Measurements from ENCODE around the gene CIAO2B. TPM values are rescaled to one million over a fixed set of nuclear protein-coding genes. Genes with fewer than 3 reads are reported as not detected.
"Not testable (repeated sequence)": the region's sequence is repeated elsewhere in the genome, so short reads cannot be mapped to it uniquely, and the experiment has no call there.

The CIAO2B gene
- total and polyA plus RNA-seq, 7 donors, result 71.7 to 219 (median 121) TPM

- no peaks in the 10 kb centered on the region for H3K36me3 ChIP-seq
- H3K9me3 ChIP-seq, result no peaks in the 10 kb centered on the region
- no peaks in the 10 kb centered on the region for H3K4me1 ChIP-seq
- intact Hi-C loops (cut with DNase I), result no loop called here
- H3K27ac ChIP-seq, result no peak within 1 kb of the TSS
- no peak for DNase-seq
- WGBS, 2 donors, result 14 to 62% methylated on average over 16 of the region's 16 CpGs
- H3K4me3 ChIP-seq, result no peak within 1 kb of the TSS
- no peak for TF ChIP-seq POLR2AphosphoS5 (IDR thresholded peaks at IDR 0.05)
- TF ChIP-seq EP300 (IDR thresholded peaks at IDR 0.05), result no peak
- peak in 2 of 4 experiments; percentile 44 to 45 for TF ChIP-seq CTCF (IDR thresholded peaks at IDR 0.05)
- no peaks in the 10 kb centered on the region for H3K27me3 ChIP-seq
Observed at GRCh38 chr16:66961065-66961744, 27.0 kb upstream of the CIAO2B start, which contains the start of gene CES3. Gene CES3 (plus strand): TSS chr16:66961266. CDS start chr16:66961308, 42 bp downstream.

- intact Hi-C loops (cut with DNase I), result no loop called here
- no peak overlapping the region for H3K27ac ChIP-seq
- no peak overlapping the region for H3K4me3 ChIP-seq
- H3K9me3 ChIP-seq, result no peaks in the 10 kb centered on the region
- H3K36me3 ChIP-seq, result no peaks in the 10 kb centered on the region
- no peak for DNase-seq
- H3K27me3 ChIP-seq, result no peaks in the 10 kb centered on the region
- no peaks in the 10 kb centered on the region for H3K4me1 ChIP-seq
- WGBS, 2 donors, result 90 to 91% methylated on average over 1 of the region's 1 CpG
- TF ChIP-seq EP300 (IDR thresholded peaks at IDR 0.05), result no peak
- TF ChIP-seq POLR2AphosphoS5 (IDR thresholded peaks at IDR 0.05), result no peak
- no peak for TF ChIP-seq POLR2A (IDR thresholded peaks at IDR 0.05)
- no peak for TF ChIP-seq CTCF (IDR thresholded peaks at IDR 0.05)
Observed at GRCh38 chr16:66960270-66960669, 26.1 kb upstream of the CIAO2B start.

- intact Hi-C loops (cut with DNase I), result no loop called here
- TF ChIP-seq POLR2AphosphoS5 (IDR thresholded peaks at IDR 0.05), result no peak
- Histone ChIP-seq H3K4me1 (no peaks in the 10 kb centered on the region), H3K4me3 (no peak overlapping the region), H3K9me3 (no peaks in the 10 kb centered on the region), H3K27me3 (no peaks in the 10 kb centered on the region), H3K27ac (no peak overlapping the region), H3K36me3 (no peaks in the 10 kb centered on the region)
- WGBS, 2 donors, result 43 to 64% methylated on average over 5 of the region's 5 CpGs
- DNase-seq, result no peak
Observed at GRCh38 chr16:66959704-66960161, 25.5 kb upstream of the CIAO2B start.

- no peaks in the 10 kb centered on the region for H3K27me3 ChIP-seq
- no peak overlapping the region for H3K27ac ChIP-seq
- no peak overlapping the region for H3K4me3 ChIP-seq
- no peak for DNase-seq
- H3K9me3 ChIP-seq, result no peaks in the 10 kb centered on the region
- no peaks in the 10 kb centered on the region for H3K36me3 ChIP-seq
- 41 to 70% methylated on average over 7 of the region's 7 CpGs for WGBS, 2 donors
- TF ChIP-seq POLR2AphosphoS5 (IDR thresholded peaks at IDR 0.05) (no peak), CTCF (IDR thresholded peaks at IDR 0.05) (no peak), EP300 (IDR thresholded peaks at IDR 0.05) (no peak), POLR2A (IDR thresholded peaks at IDR 0.05) (no peak)
- no peaks in the 10 kb centered on the region for H3K4me1 ChIP-seq
- intact Hi-C loops (cut with DNase I), result no loop called here
Observed at GRCh38 chr16:66958857-66959703, 24.9 kb upstream of the CIAO2B start.

- DNase-seq; H3K4me3 ChIP-seq; H3K4me1 ChIP-seq; H3K9me3 ChIP-seq; H3K27ac ChIP-seq; intact Hi-C loops (cut with DNase I); H3K36me3 ChIP-seq: not testable (repeated sequence)
- WGBS, 2 donors, result 15 to 68% methylated on average over 1 of the region's 1 CpG
- H3K27me3 ChIP-seq, result peaks cover 0 to 26% (median 0%) of the 10 kb centered on the region in 3 donors
Observed at GRCh38 chr16:66956154-66956457, 21.9 kb upstream of the CIAO2B start.

GRCh38 chr16:66955363-66956153 is 21.4 kb upstream of the CIAO2B start:
- WGBS, 2 donors, result 24 to 65% methylated on average over 17 of the region's 17 CpGs
- H3K9me3 ChIP-seq; H3K27ac ChIP-seq; H3K4me1 ChIP-seq; intact Hi-C loops (cut with DNase I); H3K36me3 ChIP-seq; DNase-seq; H3K4me3 ChIP-seq: not testable (repeated sequence)
- H3K27me3 ChIP-seq, result peaks cover 0 to 32% (median 0%) of the 10 kb centered on the region in 3 donors

All from sigmoid colon (tissue), 7 donors.